Astrocyte of the hippocampus (primary cell): Measurements from ENCODE around the gene SATB2.

Experiments used
- DNase-seq: peaks from one replicate; pipeline ENCODE4 v3.0.0; 2011; ENCODE audit warnings: low read depth, low spot score

The SATB2 gene

GRCh38 chr2:199457147-199458008 lies at the start of gene SATB2:
SATB2 (minus strand) TSS chr2:199457939; CDS start chr2:199456037, 1,902 bp downstream.
- DNase-seq = peak; percentile 80

DNA sequence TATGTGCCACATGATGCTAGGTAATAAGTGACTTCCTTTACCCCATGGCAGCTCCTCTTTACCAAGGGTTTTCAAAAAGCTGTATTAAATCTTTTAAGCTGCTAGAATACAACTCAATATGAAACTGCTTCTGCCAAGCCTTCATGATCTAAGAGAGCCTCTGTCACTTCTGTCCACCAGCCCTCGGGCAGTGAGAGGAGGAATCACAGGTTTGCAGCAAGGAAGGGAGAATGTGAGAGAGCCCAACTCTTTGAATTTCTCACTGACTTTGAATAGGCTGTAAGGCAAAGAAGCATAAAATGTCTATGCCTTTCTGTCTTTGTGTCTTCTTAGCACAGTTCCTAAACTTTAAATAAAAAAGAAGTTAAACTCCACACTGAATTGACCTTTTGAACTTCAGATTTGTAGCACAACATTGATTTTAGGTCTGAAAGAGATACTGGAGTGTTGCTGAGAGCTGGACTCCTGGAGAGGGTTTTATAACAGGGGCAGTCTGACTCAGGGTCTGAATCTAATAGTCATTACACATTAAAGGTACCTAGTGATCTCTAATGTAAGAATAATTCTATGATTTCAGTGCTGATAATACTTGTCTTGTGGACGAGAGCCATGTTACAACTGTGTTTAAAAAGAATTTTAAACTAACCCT lies 48.1 kb upstream of the SATB2 start:
- no peak for DNase-seq

DNA sequence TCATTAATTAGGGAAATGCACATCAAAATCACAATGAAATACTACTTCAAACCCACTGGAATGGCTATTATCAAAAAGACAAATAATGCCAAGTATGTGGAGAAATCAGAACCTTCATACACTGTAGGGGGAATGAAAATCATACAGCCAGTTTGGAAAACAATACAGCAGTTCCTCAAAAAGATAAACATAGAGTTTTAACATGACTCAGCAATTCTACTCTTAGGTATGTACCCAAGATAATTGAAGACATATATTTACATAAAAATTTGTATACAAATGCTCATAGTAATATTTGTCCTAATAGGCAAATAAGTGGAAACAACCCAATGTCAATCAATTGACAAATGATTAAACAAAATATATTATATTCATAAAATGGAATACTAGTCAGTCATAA lies 45.4 kb upstream of the SATB2 start:
- no peak for DNase-seq

- no peak for DNase-seq
Measured at GRCh38 chr2:199499005-199499404, 41.3 kb upstream of the SATB2 start.

GRCh38 chr2:199495147-199495546 lies 37.4 kb upstream of the SATB2 start:
- peak; percentile 8 for DNase-seq

- no peak for DNase-seq
Measured at GRCh38 chr2:199490049-199490448, 32.3 kb upstream of the SATB2 start.

DNA sequence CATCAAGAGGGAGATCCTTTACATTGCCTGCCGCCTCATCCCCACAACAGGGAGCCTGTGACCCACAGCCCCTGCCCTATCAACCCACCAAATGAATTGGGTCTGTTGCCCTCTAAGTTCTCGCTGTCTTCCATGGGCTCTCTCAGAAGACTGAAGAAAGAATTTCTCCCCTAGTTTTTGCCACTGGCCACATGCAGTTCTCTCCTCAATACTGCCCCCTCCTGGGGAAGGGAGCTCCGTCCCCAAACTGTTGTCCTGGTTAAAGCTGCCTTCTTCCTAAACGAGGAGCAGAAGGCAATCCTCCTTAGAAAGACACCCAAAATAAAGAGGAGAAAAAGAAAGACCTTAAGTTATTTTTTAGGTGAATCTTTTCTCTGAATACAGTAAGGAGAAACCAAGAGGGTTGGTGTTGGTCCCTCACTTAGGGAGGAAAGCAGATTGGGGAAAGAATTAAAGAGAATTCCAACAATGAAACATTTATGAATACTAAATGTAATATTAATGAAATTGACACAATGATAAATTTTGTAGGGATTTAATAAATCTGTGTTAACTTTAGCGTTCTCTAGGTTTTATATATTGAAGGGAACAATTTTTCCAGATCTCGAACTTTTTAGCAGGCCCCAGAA lies 31.1 kb upstream of the SATB2 start:
- peak; percentile 73 for DNase-seq

GRCh38 chr2:199485732-199486335 lies 28.1 kb upstream of the SATB2 start:
- DNase-seq = peak; percentile 80

DNA sequence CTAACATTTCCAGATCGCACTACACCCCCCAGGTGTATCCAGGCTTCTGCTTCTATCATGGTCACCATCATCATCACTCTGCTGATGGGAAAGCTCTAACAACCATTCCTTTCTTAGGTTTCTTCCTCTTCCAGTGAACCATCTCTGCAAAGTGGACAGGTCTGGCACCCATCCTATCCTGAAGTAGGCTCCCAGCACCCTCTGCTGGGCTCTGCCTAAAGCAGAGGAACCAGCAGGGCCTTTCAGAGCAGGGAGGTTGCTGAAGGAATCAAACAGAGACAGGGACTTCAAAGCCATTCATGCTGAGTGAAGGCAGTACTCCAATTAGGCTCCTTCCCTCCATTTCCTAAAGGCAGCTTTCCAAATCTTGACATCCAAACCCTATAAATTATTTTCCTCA lies 27.2 kb upstream of the SATB2 start:
- DNase-seq = peak; percentile 16

DNA sequence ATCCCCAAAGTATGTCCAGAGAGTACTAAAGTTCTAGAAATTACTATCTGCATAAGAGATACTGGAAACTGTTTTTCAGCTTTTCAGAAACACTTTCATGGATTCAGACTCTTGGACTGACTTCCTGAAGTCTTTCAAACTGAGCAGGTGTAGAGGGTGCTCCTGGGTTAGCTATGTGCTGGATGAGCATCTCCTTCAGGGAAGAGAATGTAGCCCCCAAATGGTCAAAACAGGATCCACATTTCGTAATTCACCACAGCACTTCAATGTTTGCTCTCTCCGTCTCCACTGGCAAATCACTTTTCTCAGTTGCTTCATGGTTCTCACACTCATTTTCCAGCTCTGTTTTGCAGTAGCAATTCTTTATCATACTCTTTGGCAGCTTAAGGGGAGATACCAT lies 23.2 kb upstream of the SATB2 start:
- no peak for DNase-seq

DNA sequence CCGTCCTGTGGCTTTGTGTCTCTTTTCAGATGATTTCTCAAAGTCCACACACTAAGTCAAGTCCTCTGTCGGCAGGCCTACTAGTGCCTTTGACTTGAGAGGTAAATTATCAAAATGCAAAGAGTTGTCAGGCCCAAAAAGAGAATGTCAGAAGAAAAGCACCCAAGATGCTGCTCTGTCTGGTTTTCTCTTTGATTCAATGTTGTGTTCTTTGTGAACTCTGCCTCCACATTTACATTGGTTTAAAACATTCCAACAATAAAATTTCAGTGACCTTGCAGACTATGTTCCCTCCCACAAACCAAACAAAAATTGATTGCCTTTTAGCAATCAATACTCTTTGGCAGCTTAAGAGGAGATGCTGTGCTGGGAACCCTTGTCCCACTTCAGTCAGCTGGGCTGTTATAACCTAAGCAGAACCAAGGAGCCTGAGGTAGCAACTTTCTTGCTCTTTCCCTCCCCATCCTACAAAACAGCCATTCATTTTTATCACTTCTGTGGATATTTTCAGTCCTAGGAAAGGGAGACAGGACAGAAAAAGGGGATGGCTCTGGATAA lies 19.6 kb upstream of the SATB2 start:
- no peak for DNase-seq

DNA sequence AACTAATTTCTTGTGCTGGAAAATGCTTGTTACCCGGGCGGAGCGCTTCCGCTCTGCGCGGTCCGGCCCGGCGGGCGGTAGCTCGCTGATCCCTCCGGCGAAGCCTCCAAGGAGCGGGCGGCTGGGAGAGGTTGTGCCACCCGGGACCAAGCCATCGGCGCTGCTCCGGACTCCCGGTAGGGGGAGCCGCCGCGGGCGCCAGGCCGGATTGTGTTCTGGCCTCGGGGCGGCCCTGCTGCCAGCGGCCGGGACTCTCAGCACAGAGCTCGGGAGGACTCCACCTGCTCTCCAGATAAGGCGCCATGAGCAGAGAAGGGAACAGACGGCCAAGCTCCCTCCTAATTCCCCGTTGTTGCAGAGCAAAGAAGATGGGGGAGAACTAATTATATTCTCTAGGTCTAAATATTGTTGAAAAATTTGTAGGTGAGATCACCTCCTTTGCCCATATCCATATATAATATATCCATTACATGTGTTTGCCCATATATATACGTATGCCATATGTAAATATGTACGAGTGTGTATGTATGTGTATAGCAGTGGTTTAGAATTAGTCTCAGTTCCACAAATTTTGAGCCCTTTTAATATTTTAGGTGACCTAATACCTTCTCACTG lies 13.8 kb upstream of the SATB2 start:
- DNase-seq = peak; percentile 92

DNA sequence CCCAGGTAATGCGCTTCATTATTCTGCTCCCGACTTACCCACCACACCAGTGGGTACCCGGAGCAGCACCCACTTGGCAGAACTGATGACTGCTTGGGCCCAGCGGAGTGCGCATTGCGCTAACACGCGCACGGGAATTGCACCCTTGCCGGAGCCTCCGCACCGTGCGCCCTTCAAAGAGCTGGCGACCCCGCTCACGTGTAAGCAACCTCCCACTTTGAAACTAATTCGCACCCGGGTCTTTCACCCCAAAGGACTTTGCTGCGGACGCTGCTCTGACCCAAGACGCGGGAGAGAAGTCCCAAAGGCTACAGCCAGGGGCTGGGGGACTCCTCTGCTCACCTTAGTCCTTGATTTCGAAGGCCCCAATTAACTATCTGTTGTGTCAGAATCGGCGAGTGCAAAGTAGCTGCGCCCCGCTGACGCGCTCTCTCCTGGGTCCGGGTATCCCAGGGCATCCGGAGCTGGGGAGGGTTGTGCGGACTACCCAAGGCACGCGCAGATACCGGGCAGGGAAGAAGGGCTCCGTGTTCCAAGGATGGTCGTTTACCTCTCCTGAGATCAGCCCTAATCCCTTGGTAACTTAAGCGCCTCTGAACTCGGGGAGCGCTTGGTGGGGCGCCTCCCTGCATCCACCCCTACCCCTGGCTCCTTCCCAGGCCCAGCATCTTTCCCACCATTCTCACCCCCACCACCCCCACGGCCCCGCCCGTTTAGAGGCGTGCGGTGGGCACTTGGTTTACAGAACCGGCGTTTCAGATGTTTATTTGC lies 13.1 kb upstream of the SATB2 start:
- DNase-seq = peak; percentile 39

DNA sequence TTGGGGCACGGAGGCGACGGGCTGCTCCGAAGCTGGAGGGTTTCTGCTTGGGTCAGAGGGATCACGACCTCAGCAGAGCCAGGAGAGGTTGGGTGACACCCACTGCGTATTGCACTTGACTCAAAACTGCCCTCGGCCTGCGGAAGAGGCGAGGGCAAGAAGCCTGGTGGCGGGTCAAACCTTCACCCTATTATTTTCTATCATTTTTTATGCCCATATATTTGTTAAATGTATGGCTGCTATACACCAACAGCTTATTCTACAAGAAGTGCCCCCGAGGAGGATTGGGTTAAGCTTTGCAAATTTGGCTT lies 12.6 kb upstream of the SATB2 start:
- DNase-seq = no peak

DNA sequence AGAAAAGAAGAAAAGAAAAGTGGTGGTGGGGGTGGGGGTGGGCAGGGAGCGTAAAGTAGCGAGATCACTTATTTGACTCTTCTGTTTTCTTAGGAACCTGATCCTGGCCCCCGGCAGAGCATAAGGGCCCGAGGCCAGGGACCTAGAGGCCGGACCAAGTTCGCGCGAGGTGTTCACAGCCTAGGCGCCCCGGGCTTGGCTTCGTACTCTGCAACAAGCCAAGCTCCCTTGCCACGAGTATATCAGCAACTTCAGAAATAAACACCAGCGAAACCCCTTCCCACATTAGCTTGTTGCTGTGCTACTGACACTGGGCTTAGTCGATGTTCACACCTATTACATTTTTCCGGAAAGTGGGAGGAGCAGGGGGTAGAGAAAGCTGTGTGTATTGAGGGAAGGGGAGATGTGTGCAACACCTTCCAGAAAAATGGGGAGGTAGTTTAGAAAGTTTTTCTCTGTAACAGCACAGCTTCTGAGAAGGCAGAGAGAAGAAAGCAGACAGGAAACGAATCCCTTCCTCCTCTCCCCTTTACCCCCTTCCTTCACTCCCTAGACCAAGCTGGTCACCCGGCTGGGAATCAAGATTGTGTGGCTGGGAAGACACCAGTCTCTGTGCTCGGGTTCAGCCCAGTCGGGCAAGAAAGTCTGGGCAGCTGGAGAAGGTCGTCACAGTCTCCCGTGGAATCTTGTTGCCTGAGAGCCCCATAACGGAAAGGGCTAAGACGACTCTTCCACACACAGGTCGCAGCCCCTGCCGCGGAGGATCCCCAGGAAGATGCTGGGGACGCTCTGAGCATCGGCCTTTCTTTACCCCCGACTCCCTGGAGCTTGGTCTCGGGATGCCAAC lies 12.0 kb upstream of the SATB2 start:
- no peak for DNase-seq

DNA sequence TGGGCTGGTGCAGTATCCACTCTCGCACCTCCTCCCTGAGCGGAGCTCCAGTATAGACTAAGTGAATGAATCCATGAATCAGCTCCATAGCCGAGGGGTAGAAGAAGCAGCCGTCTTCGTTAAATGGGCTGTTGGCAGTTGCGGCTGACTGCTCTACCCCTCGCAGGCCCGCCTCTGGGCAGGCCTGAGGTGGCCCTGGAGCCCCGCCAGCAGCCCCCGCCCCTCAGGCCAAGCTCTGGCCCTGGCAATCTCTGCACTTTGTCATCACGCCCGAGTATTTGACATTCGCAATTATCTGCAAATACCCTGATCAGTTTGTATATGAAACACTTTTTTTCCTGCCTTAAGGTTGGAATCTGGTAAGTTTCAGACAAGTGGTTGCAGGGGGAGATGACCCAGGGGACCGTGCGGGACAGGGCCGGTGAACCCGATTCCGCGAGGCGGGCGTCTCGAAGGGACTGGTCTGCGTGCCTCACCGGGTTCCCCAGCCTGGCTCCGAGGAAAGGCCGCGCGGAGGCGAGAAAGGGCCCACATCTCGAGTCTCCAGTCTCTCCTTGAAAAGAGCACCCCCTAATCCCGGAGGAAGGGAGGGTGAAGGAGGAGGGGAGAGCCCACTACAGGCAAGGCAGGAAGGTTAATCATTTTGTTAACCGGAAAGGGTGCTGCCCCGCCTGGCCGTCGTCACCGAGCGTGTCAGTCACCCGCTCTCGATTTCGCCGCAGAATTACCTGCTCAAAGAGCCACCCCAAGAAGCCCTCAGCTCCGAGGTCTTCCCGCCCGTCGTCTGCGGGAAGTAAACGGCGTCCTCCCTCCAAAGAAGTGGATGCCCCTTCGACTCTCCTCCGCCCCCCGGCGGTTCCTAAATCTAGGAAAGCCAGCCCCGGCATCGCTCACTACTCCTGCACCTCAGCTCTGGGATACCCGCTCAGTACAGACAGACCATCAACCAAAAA lies 11.1 kb upstream of the SATB2 start:
- peak; percentile 28 for DNase-seq

- no peak for DNase-seq
Measured at GRCh38 chr2:199467066-199467822, 9.5 kb upstream of the SATB2 start.

DNA sequence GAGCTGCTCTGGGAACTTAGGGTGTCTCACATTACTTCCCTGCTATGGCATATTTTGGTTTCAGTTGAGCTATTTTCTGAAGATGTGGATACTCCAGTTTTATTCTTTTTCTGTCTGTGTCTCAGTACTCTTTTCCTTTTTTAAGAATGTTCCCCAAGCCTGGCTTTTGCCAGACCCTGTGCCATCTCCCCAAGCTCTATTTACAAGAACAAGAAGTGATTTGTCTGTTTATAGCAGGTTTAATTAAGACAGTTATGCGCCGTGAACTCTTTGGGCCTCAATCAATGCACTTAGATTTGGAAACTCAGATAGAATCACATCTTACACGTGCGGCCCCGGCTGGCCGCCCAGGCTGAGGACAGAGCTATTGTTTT lies 8.9 kb upstream of the SATB2 start:
- no peak for DNase-seq
